ENCODE measurements around the gene RNU5B-1. TPM values are rescaled to one million over a fixed set of nuclear protein-coding genes. Genes with fewer than 3 reads are reported as not detected.

The RNU5B-1 gene
- total and polyA plus RNA-seq, 2 of the 8 experiments (the other 6 are each of a cell fraction or from before 2014, with no cell fraction given): not detected

DNA sequence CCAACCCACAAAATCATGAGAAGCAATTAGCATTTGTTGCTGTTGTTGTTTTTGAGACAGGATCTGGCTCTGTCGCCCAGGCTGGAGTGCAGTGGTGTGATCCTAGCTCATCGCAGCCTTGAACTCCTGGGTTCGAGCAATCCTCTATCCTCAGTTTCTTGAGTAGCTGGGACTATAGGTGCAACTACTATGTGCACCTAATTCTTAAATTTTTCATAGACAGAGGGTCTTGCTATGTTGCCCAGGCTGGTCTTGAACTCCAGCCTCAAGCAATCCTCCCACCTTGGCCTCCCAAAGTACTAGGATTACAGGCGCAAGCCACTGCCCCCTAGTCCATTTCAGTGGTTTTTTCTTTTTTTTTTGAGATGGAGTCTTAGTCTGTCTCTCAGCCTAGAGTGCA is 36.1 kb upstream of the RNU5B-1 start:
- H3K4ac ChIP-seq (replicated peaks; ENCODE audit: insufficient read length, low read depth, low read length): no peak overlapping the region
- 97% methylated on average over 4 of the region's 4 CpGs; no CpG with 5 or more reads in 1 of the 2 experiments for WGBS, 2 experiments (ENCODE audit: extremely low coverage in 1 of 2, insufficient coverage in 1 of 2, insufficient read length in 1 of 2, insufficient replicate concordance in 2 of 2, low coverage in 1 of 2, low lambda C conversion rate in 2 of 2, missing lambda C conversion rate in 1 of 2)
- H2AK5ac ChIP-seq (ENCODE audit: low read depth, low read length): no peak overlapping the region
- peaks cover 3 to 12% (median 4%) of the 10 kb centered on the region in 4 experiments; a peak in 5 of 7 replicates for H3K4me1 ChIP-seq (replicated peaks in 1 of 4; ENCODE audit: control insufficient read depth in 3 of 4, insufficient read depth in 4 of 4, low read length in 3 of 4)
- H3K9me3 ChIP-seq (ENCODE audit: insufficient read depth in 2 of 2, low read depth in 1 of 2, low read length in 1 of 2): no peaks in the 10 kb centered on the region
- no peaks in the 10 kb centered on the region for H4K20me1 ChIP-seq (replicated peaks in 1 of 2; ENCODE audit: control insufficient read depth in 1 of 2, insufficient read depth in 2 of 2, low read length in 2 of 2)
- no peak overlapping the region for H3K4me2 ChIP-seq (ENCODE audit: insufficient read depth in 1 of 2, low read depth in 2 of 2, low read length in 2 of 2)
- TF ChIP-seq CHD1 (IDR thresholded peaks at IDR 0.05; ENCODE audit: low read depth, low read length) (no peak), CREB1 (IDR thresholded peaks at IDR 0.05) (no peak), SUZ12 (IDR thresholded peaks at IDR 0.05; ENCODE audit: low read length) (no peak), YY1 (IDR thresholded peaks at IDR 0.05; ENCODE audit: low read depth, low read length) (no peak), MAFK (IDR thresholded peaks at IDR 0.05; ENCODE audit: low read depth, low read length) (no peak), SIX5 (IDR thresholded peaks at IDR 0.05; ENCODE audit: low read depth, low read length) (no peak), EP300 (IDR thresholded peaks at IDR 0.05; ENCODE audit: borderline replicate concordance in 1 of 2, low read depth in 2 of 2, low read length in 2 of 2) (no peak), SAP30 (IDR thresholded peaks at IDR 0.05; ENCODE audit: insufficient read depth, insufficient replicate concordance, low read length) (no peak), RNF2 (IDR thresholded peaks at IDR 0.05; ENCODE audit: borderline replicate concordance, low read depth, low read length, missing control alignments, poor library complexity, severe bottlenecking) (no peak)
- TF ChIP-seq, protein P1, sequence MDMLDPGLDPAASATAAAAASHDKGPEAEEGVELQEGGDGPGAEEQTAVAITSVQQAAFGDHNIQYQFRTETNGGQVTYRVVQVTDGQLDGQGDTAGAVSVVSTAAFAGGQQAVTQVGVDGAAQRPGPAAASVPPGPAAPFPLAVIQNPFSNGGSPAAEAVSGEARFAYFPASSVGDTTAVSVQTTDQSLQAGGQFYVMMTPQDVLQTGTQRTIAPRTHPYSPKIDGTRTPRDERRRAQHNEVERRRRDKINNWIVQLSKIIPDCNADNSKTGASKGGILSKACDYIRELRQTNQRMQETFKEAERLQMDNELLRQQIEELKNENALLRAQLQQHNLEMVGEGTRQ (IDR thresholded peaks at IDR 0.05; ENCODE audit: low read length): no peak
- no peak overlapping the region for H4K5ac ChIP-seq (ENCODE audit: insufficient read length, low read depth, low read length)
- H2BK5ac ChIP-seq (ENCODE audit: low read depth, low read length): no peak overlapping the region
- H3K18ac ChIP-seq (ENCODE audit: extremely low read depth, low read length): no peak overlapping the region
- H3K79me2 ChIP-seq (ENCODE audit: control insufficient read depth in 1 of 2, insufficient read depth in 2 of 2, low read length in 2 of 2): no peaks in the 10 kb centered on the region
- DNase-seq (ENCODE audit: low read depth in 1 of 2, low spot score in 2 of 2) (no peak), FAIRE-seq (no peak)
- ChIA-PET CTCF (ENCODE audit: partially characterized antibody) (interaction anchor here (1.2 to 8.7 kb wide), 5 partner anchors 15 to 78 kb away, joined by 3 to 123 read pairs (median 87); partner anchors contain the start of genes CILP, CLPX and PARP16), POLR2A (ENCODE audit: partially characterized antibody) (no interaction called here)
- no peak overlapping the region for H4K8ac ChIP-seq (ENCODE audit: extremely low read depth, insufficient read depth, low read length)
- H2BK15ac ChIP-seq (ENCODE audit: low read length): no peak overlapping the region
- H3K27ac ChIP-seq (ENCODE audit: low read depth, low read length): no peak overlapping the region
- H3K56ac ChIP-seq (replicated peaks; ENCODE audit: insufficient read length, low read depth, low read length): no peak overlapping the region
- H3K4me3 ChIP-seq (ENCODE audit: extremely low read depth in 1 of 4, insufficient read depth in 2 of 4, low read depth in 3 of 4, low read length in 4 of 4): no peak overlapping the region
- H3K79me1 ChIP-seq (ENCODE audit: low read depth, low read length): no peaks in the 10 kb centered on the region
- H3K23me2 ChIP-seq (ENCODE audit: low read depth, low read length): no peaks in the 10 kb centered on the region
- H3K23ac ChIP-seq (ENCODE audit: insufficient read length): no peak overlapping the region
- H2BK12ac ChIP-seq (ENCODE audit: low read depth, low read length): no peak overlapping the region
- no peak overlapping the region for H2AFZ ChIP-seq (ENCODE audit: low read length)
- no peak overlapping the region for H3K9ac ChIP-seq (replicated peaks in 1 of 4; ENCODE audit: extremely low read depth in 1 of 4, low read depth in 3 of 4, low read length in 3 of 4)
- H3K36me3 ChIP-seq (ENCODE audit: control insufficient read depth in 2 of 4, insufficient read depth in 4 of 4, low read length in 3 of 4): no peaks in the 10 kb centered on the region
- no peak overlapping the region for H2BK20ac ChIP-seq (ENCODE audit: low read length)
- no peak overlapping the region for H3K14ac ChIP-seq (ENCODE audit: insufficient read length)
- no peak overlapping the region for H4K91ac ChIP-seq (replicated peaks; ENCODE audit: insufficient read length, low read length)
- no peak overlapping the region for H2BK120ac ChIP-seq (replicated peaks; ENCODE audit: low read depth, low read length)
- H3K27me3 ChIP-seq (replicated peaks in 1 of 4; ENCODE audit: control insufficient read depth in 3 of 4, extremely low read depth in 1 of 4, insufficient read depth in 3 of 4, low read length in 3 of 4): no peaks in the 10 kb centered on the region
